NCI-H345 (cell line): ENCODE results near the gene ACTR6.
"Not testable (repeated sequence)": the region's sequence is repeated elsewhere in the genome, so short reads cannot be mapped to it uniquely, and the experiment has no call there.

ENCODE experiments used
- DNase-seq: peaks from one replicate; lab custom pipeline; 2025; lab: John Stamatoyannopoulos, UW

ACTR6 gene

GRCh38 chr12:100185361-100185894, 15.2 kb upstream of the ACTR6 start:
- no peak for DNase-seq

- DNase-seq: no peak
Observed at GRCh38 chr12:100186071-100186470, 14.5 kb upstream of the ACTR6 start.

GRCh38 chr12:100187068-100187467, 13.5 kb upstream of the ACTR6 start:
- DNase-seq: no peak

GRCh38 chr12:100187857-100188519, 12.6 kb upstream of the ACTR6 start:
- DNase-seq: no peak

GRCh38 chr12:100188888-100189635, 11.6 kb upstream of the ACTR6 start:
- DNase-seq: not testable (repeated sequence)

- DNase-seq: no peak
Observed at GRCh38 chr12:100189636-100190394, 10.8 kb upstream of the ACTR6 start.

GRCh38 chr12:100193085-100193484, 7.5 kb upstream of the ACTR6 start:
- no peak for DNase-seq

- DNase-seq: no peak
Observed at GRCh38 chr12:100197486-100197885, 3.1 kb upstream of the ACTR6 start.

GRCh38 chr12:100199023-100199346, 1.6 kb upstream of the ACTR6 start:
- DNase-seq: no peak

GRCh38 chr12:100199347-100200149, 1.1 kb upstream of the ACTR6 start:
- peak; percentile 92 for DNase-seq

GRCh38 chr12:100201604-100202423, 1.2 kb downstream of the ACTR6 start:
- no peak for DNase-seq

GRCh38 chr12:100207311-100207710, 6.7 kb downstream of the ACTR6 start:
- no peak for DNase-seq

- no peak for DNase-seq
Observed at GRCh38 chr12:100208834-100209233, 8.2 kb downstream of the ACTR6 start.

GRCh38 chr12:100211698-100212097, 11.1 kb downstream of the ACTR6 start:
- no peak for DNase-seq

- DNase-seq: no peak
Observed at GRCh38 chr12:100213016-100213891, 12.6 kb downstream of the ACTR6 start.

GRCh38 chr12:100214518-100214917, 13.9 kb downstream of the ACTR6 start:
- no peak for DNase-seq

- no peak for DNase-seq
Observed at GRCh38 chr12:100215209-100215608, 14.6 kb downstream of the ACTR6 start.

- no peak for DNase-seq
Observed at GRCh38 chr12:100216337-100216736, 15.7 kb downstream of the ACTR6 start.

GRCh38 chr12:100219328-100220109, 18.9 kb downstream of the ACTR6 start:
- no peak for DNase-seq
